ENCODE results near the gene MAP6.

DNA sequence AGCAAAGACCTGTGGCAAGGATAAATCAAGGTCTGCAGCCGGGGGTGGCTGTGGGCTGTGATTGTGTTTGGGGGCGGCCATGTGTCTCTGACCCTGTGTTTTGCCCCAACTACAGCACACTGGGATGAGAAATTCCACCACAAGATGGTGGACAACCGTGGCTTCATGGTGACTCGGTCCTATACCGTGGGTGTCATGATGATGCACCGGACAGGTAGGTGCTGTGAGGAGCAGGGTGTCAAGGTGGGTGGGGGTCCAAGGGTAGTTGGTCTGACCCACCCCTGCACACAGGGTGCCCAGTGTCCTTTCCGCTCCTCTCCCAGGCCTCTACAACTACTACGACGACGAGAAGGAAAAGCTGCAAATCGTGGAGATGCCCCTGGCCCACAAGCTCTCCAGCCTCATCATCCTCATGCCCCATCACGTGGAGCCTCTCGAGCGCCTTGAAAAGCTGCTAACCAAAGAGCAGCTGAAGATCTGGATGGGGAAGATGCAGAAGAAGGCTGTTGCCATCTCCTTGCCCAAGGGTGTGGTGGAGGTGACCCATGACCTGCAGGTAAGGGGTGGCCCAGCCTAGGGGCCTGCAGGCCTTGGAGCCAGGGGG is 100.1 kb downstream of the MAP6 start:
- TF ChIP-seq, protein P1, sequence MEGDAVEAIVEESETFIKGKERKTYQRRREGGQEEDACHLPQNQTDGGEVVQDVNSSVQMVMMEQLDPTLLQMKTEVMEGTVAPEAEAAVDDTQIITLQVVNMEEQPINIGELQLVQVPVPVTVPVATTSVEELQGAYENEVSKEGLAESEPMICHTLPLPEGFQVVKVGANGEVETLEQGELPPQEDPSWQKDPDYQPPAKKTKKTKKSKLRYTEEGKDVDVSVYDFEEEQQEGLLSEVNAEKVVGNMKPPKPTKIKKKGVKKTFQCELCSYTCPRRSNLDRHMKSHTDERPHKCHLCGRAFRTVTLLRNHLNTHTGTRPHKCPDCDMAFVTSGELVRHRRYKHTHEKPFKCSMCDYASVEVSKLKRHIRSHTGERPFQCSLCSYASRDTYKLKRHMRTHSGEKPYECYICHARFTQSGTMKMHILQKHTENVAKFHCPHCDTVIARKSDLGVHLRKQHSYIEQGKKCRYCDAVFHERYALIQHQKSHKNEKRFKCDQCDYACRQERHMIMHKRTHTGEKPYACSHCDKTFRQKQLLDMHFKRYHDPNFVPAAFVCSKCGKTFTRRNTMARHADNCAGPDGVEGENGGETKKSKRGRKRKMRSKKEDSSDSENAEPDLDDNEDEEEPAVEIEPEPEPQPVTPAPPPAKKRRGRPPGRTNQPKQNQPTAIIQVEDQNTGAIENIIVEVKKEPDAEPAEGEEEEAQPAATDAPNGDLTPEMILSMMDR (IDR thresholded peaks at IDR 0.05) = no peak
- TF ChIP-seq POLR2A (IDR thresholded peaks at IDR 0.05) = no peak

Data from Peyer's patch (tissue), 4 donors.